ENCODE data around the gene CCDC68.

Gene CCDC68

DNA sequence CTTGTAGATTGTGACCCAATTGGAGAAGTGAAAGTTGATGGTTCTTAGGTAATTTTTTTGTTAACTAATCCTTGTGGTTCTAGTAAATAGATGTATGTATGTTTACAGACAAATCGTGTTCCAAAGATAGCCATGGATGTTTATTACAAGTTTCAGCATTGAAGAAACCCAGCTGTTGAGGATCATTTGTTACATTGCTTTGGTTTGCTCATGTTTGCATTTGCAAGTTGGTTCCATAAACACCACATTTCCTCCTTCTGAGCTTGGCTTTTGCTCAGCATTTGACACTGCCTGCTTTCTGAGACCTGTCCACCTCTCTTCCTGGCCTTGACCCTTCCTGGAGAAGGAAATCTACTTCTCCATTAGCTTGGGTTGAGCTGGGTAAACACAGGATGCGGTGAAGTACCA, 1.8 kb upstream of the CCDC68 start:
- no peak for DNase-seq (ENCODE audit: low read depth in 2 of 2)

DNA sequence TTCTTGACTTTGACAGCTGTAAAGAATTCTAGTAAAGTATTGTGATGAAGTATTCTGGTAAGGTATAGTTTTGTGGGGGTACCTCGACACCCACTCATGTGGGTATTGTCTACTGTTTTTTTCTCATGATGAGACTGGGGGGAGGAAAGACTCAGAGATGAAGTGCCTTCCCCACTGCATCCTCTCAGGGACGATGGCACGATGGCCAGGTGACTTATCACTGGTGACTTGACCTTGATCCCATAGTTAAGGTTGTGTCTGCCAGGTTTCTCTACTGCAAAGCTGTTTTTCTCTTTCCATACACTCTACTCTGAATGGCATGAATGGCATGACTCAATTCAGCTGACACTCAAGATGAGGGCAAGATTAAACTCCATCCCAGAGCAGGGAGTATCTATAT, 936 bp upstream of the CCDC68 start:
- no peak for DNase-seq (ENCODE audit: low read depth in 2 of 2)

DNA sequence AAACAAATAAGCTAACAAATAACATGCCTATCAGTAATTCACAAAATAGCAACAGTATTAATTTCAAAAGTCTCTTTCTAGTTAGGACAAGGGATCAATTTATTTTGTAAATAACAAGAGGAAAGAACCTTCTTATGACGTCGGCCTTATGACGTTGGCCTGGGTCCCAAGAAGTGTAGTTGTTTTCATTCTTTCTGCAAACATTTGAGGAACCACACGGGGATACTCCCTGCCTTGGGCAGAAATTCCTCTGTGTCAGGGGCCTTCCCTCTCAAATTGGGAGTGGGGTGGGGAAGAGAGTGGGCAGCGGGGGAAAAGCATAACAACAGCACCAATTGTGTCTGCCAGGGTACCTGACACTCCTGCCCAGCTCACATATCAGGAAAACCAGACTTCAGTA, 1.3 kb downstream of the CCDC68 start:
- DNase-seq (ENCODE audit: low read depth in 2 of 2) = no peak

DNA sequence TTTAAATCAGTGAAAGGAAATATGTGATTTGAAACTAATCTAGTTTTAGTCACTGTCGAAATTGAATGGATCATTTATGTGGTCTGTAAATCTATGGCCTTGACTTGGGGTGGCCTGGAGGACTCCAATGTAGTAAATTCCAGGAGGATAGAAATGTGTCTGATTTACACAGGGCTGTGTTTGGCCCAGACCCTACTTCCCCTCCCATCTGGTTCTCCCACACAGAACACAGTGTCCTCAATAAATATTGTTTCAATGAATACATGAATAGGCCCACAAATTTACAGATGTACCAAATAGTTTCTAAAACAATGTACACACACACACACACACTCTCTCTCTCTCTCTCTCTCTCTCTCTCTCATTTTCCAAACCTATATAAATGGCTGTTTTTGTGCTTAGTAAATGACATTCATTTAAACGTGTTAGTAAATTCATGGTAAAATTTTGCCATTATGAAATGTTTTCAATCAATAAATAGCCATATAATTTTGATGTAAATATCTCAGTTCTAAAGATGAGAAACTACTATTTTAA, 1.9 kb downstream of the CCDC68 start:
- no peak for DNase-seq (ENCODE audit: low read depth in 2 of 2)

DNA sequence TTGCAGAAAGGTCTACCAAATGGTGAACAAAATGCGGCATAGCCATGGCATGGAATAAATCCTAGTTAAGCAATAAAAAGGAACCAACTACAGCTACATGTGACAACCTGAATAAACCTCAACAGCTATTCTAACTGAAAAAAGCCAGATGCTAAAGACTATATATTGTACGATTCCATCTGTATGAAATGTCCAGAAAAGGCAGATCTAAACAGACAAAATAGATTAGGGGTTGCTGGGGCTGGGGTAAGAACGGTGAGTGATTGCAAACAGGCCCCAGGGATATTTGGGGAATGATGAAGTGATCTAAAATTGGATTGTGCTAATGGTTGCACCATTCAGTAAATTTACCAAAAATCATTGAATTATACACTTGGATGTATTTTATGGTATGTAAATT, 2.8 kb downstream of the CCDC68 start:
- DNase-seq (ENCODE audit: low read depth in 2 of 2) = no peak

DNA sequence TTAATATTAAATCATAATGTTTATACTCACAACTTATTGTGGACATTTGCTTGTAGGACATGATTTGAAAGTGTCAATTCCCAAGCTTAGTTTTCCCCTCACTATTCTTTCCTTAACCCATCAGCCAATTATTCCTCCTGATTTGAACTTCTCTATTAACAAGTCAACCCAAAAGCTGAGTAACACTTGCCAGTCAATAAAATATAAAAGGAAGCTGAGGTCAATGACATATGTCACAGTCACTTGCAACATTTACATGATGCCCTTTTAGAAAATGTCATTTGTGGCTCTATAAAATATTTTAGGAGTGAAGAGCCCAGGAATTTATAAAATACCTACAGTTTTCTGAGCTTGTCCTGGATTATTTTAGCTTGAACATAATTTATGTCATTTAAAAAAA, 7.2 kb downstream of the CCDC68 start:
- DNase-seq (ENCODE audit: low read depth in 2 of 2) = no peak

DNA sequence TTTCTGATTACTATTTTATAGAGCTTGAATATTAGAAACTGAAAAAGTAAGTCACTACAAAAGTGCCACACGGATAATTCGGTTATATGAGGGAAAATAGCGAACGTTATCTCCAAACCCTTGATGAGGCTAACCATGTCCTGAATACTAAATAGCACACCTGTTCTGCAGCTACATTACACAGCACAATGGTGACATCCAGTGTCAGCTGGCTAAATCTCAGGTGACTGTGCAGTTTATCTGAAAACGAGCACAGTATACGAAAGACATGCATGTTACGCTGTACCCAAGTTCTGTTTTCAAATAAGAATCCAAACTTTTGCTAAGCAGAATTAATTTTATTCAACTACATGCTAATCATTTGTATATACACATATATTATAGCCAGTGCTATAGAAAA, 9.0 kb downstream of the CCDC68 start:
- no peak for DNase-seq (ENCODE audit: low read depth in 2 of 2)

DNA sequence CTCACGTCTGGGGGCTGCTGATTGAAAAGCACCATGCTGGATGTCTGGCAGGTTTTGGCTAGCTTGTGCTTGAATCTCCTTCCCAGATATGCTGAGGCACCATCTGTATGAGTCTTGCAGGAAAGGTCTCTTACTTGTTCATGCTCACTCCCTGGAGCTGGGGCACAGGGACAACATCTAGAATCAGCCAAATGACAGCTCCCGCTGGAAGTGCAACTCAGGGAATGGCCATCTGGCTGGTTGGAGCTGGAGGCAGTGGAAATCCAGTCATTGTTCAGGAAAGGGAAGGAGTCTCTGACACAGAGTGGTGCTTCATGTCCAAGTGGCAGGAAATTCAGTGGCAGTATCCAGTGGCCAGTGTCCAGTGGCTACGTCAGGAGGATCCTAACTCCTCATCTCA, 9.7 kb downstream of the CCDC68 start:
- no peak for DNase-seq (ENCODE audit: low read depth in 2 of 2)

DNA sequence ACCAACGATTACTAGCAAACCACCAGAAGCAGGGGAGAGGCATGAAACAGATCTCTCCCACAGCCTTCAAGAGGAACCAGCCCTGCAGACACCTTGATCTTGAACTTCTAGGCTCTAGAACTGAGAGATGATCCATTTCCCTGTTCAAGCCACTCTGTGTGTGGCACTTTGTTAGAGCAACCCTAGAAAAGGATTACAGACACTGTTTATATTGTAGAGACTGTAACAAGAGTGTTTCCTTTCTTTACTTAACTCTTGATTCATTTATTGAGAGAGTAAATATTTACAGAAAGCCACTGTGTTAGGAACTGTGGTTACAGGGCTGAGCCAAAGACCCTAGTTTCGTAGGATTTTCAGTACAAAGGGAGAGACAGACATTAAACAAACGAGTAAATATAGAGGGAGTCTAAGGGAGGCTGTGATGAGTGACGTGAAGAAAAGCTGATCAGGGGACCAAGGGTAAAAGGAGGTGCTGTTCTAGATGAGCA, 10.9 kb downstream of the CCDC68 start:
- DNase-seq (ENCODE audit: low read depth in 2 of 2) = no peak

DNA sequence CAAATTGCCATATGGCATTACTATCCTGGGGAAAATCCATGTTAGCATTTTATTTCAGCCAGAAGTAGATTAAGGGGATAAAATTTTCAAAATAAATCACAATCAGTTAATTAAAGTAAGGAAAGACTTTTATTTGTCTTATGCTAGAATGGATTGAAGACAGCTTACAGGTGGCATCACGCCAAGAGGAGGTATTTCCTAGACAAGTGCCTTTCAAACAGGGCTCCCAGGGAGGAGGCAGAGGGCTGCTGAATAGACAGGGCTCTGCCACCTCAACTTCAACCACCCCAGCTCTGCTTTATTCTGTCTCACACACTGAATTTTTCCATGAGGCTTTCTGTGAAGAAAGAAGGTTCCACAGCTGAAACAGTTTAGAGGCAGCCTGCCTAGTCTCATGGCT, 12.2 kb downstream of the CCDC68 start:
- DNase-seq (ENCODE audit: low read depth in 2 of 2) = no peak

DNA sequence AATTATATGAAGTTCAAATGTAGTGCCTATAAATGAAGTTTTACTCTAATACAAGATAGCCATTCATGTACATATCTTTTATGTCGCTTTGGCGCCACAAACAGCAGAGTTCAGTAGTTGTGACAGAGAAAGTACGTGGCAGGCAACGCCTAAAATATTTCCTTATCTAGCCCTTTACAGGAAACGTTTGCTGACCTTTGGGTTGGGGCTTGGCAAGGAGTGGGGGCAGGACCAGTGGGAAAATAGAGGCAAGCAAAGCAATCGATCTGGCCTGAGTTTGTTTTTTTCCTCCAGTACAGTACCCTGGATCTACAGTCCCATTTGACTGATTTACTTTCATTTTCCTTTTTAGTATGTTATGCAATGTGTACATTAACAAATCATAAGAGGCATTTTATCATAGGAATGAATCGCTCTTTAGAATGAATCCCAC, 13.1 kb downstream of the CCDC68 start:
- DNase-seq (ENCODE audit: low read depth in 2 of 2) = no peak

DNA sequence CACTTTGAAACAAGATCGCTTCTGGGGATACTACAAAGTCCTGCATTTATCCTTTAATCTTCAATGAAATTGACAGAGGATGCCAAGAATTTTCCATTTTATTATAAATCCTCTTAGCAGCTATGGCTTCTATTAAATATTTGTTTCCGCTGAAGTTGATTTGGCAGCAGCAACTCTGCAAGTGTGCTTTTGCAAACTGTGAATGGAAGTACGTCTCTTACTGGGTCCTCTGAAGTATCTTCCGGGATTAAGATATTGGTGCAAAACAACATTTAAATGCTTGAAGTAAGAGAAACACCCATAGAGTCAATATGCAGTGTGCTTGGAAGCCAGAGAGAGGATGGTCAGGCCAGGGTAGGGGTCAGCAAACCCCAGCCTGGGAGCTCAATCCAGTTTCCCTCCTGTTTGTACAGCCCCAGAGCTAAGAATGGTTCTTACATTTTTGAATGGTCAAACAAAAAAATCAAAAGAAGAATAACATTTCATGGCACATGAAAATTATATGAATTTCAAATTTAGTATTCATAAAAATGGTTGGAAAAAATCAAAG, 13.6 kb downstream of the CCDC68 start:
- DNase-seq (ENCODE audit: low read depth in 2 of 2) = no peak

DNA sequence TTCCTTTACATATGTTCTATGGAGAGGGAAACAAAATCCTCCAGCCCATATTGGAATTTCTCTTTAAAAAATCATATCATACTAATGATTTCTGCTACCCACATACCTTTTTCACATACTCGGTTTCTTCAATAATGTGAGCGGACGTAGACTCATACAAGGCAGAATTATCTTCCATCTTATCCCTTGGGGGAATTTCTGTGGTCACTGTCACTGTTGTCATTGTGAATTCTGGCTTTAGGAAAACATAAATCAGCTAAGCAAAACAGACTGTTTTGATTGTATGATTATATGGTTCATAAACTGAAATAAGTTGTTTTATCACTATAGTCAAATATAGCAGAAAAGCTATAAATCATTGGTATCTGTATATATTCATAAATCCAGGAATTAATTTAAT, 16.7 kb downstream of the CCDC68 start:
- no peak for DNase-seq (ENCODE audit: low read depth in 2 of 2)

DNA sequence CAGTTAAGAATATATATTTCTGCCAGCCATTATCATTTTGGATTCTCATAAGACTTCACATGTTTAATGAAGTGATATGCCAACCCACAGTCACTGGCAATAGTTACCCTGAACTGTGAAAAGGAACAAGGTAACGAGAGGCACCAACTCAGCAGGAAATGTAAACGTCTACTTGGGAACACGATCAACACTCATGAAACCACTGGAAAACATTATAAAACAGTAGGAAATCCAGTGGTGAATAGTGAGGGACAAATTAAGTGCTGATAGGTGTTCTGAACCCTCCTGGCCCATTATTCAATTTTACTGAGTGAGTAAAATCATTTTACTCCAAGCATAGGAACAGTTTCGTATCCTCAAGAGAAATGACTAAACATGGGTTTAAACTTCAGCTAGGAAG, 17.1 kb downstream of the CCDC68 start:
- DNase-seq (ENCODE audit: low read depth in 2 of 2) = no peak

DNA sequence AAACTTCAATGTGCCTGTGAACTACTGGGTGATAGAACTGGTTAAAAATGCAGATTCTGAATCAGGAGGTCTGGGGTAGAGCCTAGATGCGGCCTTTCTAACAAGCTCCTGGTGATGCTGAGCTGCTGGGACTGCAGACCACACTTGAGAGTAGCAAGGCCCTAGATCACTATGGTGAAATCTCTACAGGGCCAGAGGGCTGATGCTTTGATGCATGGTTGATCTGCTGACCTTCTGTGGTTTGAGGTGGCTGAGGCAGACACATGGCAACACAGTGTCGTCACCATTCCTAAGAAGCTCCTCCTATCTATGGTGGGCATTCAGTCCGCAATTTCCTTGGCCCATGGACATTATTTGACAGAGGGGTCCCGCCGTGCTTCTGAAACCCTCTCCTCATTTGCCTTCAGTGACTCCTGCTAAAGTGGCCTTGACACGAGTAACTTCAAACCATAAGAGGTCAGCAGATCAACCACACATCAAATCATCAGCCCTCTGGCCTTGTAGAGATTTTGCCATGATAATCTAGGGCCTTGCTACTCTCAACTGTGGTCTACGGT, 19.8 kb downstream of the CCDC68 start:
- no peak for DNase-seq (ENCODE audit: low read depth in 2 of 2)

DNA sequence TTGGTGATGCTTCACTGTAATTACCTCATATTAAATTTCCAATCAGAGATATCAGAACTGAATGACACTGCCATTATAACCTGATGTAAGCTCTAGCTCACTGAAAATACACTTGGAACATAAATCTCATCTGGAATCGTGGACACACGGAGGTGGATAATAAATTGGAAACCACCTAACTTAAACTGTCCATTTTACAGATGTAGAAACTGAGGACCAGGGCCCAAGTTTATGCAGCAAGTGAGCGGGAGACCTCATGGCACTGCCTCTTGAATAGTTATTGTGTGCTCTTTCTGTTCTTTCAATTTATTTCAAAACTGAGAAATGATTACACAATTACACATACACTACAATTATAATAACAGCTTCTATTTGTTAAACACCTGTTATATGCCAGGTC, 20.8 kb downstream of the CCDC68 start:
- DNase-seq (ENCODE audit: low read depth in 2 of 2) = no peak

DNA sequence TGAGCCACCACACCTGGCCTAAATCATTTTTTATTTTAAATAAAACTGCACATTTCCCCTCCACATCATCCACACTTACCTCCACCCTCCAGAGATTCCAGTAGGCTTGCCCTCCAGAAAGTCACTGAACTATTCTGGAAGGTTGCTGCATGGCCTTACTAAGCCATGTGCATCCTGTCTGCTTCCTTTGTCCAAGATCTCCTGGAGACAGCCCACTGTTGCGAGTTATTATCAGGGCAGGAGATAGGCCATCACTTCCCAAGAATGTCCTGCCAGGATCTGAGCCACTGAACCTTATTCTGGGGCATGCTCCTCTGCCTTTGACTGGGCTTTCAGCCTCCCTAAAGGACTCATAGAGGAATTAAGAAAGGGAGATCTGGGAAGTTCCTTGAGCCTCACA, 26.8 kb downstream of the CCDC68 start:
- no peak for DNase-seq (ENCODE audit: low read depth in 2 of 2)

DNA sequence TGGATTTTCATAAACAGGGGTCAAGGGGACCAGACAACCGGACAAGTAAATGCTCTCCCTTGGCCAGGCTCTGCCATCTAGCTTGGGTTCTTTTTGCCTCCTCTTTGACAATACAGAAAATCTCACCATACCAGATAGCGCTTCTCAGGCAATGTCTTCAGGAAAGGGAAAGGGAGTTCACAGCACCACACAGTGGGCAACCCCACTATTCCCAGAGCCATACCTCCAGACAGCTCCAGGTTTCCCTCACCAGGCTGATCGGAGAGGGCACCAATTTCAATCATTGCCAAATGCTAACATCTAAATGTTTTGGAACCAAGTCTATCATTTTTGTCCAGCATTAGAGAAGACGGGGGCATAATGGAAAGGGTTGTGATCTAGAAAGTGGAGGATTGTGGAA, 28.1 kb downstream of the CCDC68 start:
- DNase-seq (ENCODE audit: low read depth in 2 of 2) = no peak

DNA sequence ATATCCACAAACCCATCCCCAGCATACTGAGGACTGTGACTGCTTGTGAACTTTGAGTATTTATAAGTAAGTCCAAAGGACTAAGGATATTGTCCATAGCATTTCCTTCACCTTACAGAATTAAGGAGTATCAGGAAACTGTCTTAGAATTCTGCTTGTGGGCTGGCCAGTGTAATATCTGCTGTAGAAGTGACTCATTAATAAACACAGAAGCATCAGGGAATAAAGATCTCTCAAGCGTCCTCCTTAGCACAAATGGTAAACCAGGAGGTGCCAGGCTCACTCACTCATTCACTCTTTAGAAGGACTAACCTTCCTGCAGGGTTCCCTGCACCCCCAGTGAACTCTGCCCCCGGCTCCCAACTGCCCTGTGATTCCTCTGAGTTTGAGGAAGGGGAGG, 31.0 kb downstream of the CCDC68 start:
- DNase-seq (ENCODE audit: low read depth in 2 of 2) = no peak

DNA sequence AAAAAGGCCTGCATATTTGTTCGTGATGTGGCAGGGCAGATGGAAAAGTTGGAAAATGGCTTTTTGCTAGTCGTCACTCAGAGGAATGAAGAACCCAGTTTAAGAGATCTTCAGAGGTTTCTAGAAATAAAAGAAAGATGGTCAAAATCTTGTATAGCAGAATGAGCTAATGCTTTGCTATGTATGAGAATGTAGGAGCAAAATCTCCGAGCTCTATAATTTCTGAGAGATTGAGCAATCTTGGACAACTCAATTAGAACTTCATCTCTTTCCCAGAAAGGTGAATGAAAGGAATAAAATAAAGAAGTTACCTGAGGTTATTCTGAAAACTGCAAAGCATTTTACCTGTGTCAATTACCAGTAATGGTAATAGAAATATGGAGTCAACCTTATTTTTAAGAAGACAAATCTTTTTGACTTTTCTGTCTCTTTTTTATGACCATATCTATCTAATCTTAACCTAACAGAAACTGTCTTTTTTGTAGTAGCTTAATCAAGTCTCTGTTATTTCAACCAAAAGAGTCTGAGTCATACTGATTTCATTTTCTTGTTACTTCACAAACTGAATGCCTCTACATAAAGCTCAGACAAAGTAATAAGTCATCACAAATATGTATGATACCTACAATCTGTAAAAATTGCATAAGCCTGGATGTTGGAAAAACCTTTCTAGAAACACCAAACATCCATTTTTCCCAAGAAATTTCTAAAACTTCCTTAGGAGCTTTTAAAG, 32.5 kb downstream of the CCDC68 start:
- DNase-seq (ENCODE audit: low read depth in 2 of 2) = no peak

DNA sequence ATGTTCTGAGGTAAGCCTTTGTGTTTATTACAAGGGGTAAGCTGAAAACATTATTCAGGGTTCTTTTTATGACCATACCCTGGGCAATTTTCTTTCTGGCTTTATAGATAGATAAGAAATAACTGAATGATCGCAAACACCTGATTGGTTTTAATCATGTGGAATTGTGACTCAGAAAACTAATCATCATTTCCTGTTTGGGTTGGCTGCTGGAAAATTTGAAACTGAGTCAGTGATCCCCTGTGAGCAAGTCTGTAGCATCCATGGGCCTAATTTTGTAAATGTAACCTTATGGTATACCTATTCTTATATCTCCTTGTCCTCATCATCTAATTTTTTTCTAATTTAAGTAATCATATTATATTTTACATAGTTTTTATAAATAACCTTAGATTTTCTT, 34.3 kb downstream of the CCDC68 start:
- DNase-seq (ENCODE audit: low read depth in 2 of 2) = no peak

DNA sequence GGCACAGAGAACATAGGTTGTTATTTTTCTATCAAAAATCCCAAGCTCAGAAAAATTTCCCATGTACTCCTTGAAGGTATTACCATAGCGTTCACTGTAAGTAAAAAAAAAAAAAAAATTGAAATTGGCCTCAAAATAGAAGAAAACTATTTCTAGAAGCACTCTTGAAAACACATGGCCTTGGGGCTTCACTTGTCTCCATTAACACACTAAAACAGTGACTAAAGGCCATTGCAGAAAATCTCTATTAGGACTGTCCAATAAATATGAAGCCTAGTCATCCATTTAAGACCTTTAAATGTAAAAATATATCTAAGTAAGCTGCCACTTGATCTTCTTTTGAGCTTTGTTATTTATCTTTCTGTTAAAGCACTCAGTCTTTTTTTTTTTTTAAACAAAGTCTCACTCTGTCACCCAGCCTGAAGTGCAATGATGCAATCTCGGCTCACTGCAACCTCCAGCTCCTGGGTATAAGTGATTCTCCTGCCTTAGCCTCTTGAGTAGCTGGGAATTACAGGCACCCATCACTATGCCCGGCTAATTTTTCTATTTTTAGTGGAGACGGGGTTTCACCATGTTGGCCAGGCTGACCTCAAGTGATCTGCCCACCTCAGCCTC, 35.8 kb downstream of the CCDC68 start:
- DNase-seq (ENCODE audit: low read depth in 2 of 2) = no peak

DNA sequence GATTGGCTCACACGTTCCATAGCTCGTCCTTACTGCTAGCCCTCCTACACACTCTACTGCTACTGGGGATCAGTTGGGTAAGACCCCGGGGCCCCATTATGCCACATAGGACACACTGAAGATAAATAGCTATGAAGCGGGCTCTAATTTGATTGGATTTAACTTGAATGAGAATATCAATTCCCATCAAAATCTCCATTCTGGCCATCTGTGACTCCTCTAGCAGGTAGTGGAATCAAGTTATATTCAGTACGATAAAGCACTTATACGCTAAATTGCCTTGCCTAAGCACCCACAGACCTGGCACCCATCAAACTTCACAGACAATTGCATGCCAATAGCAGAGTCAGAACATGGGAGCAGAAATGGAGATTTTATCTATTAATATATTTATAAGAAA, 39.8 kb downstream of the CCDC68 start:
- DNase-seq (ENCODE audit: low read depth in 2 of 2) = no peak

Measured in stimulated activated CD4-positive, alpha-beta T cell treated with anti-CD3 and anti-CD28 coated beads, Interleukin-1b, Interleukin-23, amount 100 ng/mL, for 4 hours (primary cell).